T-helper 2 cell treated with Interferon-gamma antibody and Interleukin-4, amounts not matched to agents 100 ng/mL and 5 ng/mL, for 36 hours (primary cell): ENCODE data around the gene FHDC1. TPM values are rescaled to one million over a fixed set of nuclear protein-coding genes. Genes with fewer than 3 reads are reported as not detected.

Experiments
- intact Hi-C: fragments of 100-400 bp; cut with micrococcal nuclease; formaldehyde crosslinking; loops from one replicate; pipeline ENCODE4 v1.15.1; 2023
- total RNA-seq: library from RNA; stranded (reverse); gene quantifications from 2 replicates; pipeline ENCODE4 v1.2.3, GENCODE V29; 2022

Gene FHDC1
- total RNA-seq, 1 donor from 2014 or later: 0.07 TPM

DNA sequence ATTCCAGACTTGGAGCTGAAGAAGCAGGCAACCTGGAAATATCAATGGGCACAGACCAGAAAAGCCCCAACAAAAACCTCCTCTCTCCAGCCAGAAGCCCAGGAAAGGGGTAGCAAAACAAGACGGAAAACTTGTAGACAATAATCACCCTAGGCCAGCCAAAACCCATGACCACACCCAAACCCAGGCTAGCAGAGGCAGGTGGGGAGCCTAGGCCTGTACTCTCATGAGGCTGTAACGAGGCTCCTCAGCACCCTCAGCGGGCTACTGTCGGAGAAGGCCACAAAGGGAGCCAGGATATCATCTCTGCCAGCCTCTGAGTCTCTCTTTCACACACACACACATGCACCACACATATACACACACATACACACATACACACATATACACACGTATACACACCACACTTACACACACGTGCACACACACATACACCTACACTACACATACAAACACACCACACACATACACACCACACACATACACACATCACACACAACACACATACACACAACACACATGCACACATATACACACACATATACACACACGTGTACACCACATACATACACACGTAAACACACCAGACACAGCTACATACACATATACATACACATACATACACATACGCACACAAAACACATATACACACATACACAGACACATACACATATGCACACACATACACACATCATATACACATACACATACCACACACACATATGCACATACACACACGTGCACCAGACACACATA, 90.6 kb downstream of the FHDC1 start:
- intact Hi-C loops: no loop called here

DNA sequence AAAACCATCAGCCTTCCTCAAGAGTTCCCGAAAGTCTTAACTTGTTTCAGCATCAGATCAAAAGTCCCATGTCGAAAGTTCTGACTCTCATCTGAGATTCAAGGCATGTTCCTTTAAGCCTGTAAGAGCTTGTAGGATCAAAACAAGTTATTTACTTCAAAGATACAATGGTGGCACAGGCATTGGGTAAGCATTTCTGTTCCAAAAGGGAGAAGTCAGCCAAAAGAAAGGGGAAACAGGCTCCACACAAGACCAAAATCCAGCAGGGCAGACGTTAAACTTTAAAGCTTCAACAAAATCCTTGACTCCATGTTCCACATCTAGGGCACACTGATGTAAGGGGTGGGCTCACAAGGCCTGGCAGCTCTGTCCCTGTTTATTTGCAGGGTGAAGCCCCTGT, 91.7 kb downstream of the FHDC1 start:
- intact Hi-C loops: no loop called here

DNA sequence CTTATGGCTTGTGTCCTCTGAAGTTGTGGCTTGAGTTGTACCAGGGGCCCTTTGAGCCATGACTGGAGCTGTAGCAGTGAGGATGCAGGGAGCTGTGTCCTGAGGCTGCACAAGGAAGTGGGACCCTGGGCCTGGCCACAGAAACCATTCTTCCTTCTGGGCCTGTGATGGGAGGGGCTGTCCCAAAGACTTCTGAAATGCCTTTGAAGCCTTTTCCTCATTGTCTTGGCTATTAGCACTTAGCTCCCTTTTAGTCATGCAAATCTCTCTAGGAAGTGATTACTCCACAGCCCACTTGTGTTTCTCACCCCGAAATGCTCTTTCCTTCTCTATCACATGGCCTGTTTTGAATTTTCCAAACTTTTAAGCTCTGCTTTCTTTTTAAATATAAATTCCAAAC, 92.4 kb downstream of the FHDC1 start:
- intact Hi-C loops: no loop called here

Other genes with a start within 250 kb of the FHDC1 start
- gene TIGD4, start 156.6 kb upstream of the FHDC1 start, total RNA-seq: 0.14 and 0.16 TPM in 2 replicates
- 17.1 and 20.3 TPM in 2 replicates for gene ARFIP1, start 156.4 kb upstream of the FHDC1 start, total RNA-seq